GM03348 (cell line): ENCODE measurements around the gene ADAM29.
"Not testable (repeated sequence)": the region's sequence is repeated elsewhere in the genome, so short reads cannot be mapped to it uniquely, and the experiment has no call there.

Experiments used
- DNase-seq: peaks from one replicate; pipeline ENCODE4 v3.0.0; 2012; ENCODE audit warnings: low spot score

Gene ADAM29

DNA sequence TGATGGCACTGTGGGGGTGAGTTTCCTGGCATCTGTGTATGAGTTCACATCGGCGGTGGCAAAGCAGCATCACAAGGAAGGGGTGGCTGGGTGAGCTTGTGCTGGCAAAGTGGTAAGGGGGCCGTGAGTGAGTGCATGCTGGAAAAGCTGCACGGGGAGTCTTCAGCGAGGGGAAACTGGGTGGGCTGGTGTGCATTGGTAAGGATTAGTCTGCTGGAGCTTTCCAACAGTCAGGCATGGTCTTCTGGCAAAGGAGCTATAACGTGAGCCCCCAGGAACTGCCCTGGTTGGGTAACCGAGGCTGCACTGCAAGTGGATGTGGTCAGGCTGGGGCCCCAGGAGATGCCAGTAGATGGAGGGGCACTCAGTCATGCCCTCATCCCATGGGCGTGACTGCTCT lies 30.7 kb downstream of the ADAM29 start:
- no peak for DNase-seq

DNA sequence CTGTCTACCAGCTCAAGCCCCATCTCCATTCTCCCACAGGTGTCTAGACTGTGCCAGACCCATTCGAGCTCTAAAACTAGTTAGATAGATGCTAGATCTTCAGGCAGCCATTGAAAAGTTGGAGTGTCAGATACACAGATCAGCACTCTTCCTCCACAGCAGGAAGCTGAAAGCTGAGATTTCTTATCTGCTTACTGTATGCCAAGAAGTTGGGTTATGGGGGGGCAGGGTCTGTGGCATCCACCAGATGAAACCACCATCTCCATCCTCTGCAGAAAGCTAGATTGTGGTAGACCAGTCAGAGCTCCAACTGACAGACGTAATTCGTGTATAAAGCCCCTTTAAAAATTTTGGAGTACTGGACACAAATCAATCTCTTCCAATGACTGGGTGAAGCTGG lies 54.8 kb downstream of the ADAM29 start:
- DNase-seq, result no peak

DNA sequence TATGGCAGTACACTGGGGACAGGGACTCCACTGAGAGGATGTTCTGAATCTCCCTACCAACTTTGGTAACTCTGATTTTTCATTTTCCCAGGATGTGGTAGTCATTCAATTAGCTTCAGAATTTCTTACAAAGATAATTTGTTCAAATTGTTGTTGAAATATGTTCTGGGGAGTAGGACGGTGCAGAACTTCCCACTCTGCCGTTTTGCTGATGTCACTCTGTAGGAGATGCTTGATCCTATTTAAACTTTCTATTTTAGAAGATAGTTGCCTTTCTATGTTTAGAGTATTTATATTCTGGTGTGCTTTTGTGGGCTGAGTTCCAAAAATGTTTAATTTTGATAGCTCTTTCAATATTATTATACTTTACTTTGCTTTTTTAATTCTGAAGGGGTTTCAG lies 55.2 kb downstream of the ADAM29 start:
- DNase-seq, result no peak

DNA sequence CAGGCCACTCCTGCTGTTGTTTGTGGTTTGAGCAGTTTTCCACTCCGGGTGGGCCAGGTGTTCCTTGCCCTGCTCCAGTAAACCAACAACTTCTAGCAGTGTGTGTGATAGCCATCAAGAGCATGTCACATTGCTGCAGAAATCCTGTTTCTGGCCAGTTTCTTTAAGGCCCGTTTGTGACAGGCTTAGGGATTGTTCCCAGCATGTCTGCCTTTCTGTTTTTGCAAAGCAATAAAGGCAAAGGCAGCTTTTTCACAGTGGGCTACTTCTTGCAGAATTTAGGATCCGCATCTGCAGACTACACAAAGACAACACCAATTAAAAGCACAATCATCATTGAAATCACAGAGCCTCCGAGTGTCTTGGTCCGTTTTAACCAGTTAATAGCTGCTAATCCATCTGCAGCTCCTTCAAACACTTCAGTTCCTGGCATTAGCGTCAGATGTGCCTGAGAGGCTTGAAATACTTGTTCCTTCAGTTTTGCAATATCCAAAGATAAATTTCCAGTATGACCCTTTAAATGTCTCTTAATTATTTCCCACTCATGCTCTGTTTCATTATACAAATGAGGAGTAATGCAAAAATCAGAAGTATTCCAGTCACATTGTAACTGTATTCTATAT lies 65.1 kb downstream of the ADAM29 start:
- DNase-seq, result no peak

DNA sequence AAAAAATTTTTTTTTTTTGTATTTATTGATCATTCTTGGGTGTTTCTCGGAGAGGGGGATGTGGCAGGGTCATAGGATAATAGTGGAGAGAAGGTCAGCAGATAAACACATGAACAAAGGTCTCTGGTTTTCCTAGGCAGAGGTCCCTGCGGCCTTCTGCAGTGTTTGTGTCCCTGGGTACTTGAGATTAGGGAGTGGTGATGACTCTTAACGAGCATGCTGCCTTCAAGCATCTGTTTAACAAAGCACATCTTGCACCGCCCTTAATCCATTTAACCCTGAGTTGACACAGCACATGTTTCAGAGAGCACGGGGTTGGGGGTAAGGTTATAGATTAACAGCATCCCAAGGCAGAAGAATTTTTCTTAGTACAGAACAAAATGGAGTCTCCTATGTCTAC lies 65.7 kb downstream of the ADAM29 start:
- not testable (repeated sequence) for DNase-seq

DNA sequence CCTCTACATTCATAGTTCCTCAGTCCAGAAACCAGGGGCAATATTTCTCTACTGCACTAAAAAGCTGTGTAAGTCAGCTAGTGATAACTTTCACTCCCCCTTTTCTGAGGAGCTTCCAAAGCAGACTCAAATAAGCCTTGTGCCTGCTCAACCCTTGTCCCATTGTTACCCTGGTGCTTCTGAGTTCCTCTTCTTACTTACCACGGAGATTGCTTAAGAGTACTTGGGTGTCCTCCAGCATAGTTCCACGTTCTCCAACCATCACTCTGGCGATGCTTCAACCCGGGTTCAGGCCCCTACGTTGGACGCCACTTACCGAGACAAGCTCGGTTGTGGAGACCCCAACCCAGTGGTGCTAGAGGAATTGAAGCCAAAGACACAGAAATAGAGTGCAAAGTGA lies 71.6 kb downstream of the ADAM29 start:
- DNase-seq, result no peak

DNA sequence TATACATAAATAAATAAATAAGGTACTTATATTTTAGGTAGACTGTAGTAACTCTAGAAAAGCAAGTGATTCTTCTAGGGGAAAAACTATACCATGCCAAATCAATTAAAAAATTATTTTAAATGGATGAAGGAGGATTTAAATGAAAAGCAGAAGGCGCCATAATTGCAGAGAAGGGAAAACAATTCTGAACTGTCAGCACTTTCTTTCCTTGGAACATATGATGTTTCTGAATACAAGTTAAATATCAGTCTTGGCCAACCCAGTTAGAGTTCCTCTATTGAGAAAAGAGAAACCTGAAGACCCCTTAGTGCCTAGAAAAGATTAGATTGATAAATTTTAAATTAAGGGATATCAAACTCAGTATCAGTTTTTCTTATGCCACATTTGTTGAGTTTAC lies 75.8 kb downstream of the ADAM29 start:
- DNase-seq, result no peak

DNA sequence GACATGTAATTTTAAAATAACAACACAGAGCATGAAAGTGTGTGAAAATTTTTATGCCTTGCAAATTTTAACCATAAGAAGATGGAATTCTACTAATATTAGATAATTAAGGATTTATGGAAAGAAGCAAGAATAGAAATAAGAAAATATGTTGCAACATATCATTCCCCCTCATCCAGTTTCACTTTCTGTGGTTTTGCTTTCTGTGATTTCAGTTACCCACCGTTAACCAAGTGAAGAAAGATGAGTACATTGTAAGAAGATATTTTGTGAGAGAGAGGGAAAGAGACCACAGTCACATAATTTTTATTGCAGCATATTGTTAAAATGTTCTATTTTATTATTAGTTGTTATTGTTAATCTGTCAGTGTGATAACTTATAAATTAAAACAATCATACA lies 77.9 kb downstream of the ADAM29 start:
- no peak for DNase-seq

DNA sequence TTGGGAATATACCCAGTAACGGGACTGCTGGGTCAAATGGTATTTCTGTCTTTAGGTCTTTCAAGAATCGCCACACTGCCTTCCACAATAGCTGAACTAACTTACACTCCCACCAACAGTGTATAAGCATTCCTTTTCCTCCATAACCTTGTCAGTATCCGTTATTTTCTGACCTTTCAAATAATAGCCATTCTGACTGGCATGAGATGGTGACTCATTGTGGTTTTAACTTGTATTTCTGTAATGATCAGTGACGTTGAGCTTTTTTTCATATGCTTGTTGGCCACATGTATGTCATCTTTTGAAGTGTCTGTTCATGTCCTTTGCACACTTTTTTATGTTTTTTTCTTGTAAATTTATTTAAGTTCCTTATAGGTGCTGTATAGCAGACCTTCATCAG lies 81.2 kb downstream of the ADAM29 start:
- DNase-seq, result no peak

DNA sequence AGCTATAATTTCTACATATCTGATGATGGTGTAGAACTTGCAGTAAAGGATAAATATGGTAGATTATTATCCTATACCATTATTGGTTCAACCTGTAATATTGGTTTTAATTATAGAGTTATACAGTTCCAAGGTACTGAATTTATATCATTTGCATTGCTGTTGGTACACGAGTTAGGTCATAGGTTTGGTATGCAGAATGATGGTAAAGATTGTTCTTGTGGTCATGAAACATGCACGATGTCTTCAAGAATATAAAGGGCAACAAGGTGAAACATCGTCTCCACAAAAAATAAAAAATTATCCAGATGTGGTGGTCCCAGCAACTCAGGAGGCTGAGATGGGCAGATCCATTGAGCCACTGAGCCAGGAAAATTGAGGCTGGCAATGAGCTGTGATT lies 99.6 kb downstream of the ADAM29 start:
- no peak for DNase-seq

DNA sequence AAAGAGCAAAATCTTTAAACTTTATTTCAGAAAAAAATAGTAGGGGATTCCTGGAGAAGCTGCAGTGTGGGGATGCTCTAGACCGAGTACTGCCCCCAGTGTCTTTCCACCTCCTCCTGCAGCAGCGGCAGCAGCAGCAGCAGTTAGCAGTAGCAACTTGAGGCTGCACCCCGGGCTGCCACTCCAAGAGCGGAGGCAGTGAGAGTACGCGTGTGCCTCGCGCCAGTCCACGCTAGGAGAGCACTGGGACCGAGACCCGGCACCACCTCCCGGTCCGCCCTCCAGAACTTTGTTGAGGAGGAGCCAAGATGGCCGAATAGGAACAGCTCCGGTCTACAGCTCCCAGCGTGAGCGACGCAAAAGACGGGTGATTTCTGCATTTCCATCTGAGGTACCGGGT lies 101.3 kb downstream of the ADAM29 start:
- DNase-seq, result not testable (repeated sequence)
